Activated B cell treated with CpG ODN at 0.5 μM for 24 hours (primary cell): ENCODE results near the gene CDH11. TPM values are rescaled to one million over a fixed set of nuclear protein-coding genes. Genes with fewer than 3 reads are reported as not detected.

Experiments
- ATAC-seq: fragments of 200-7000 bp; cut with Tn5 transposase; one replicate; pipeline ENCODE4 v1.10.0; 2021; ENCODE audit warnings: low read depth, mild to moderate bottlenecking, moderate library complexity
- CTCF ChIA-PET: fragments of 350-600 bp; sonication (Branson Sonifier 250); formaldehyde crosslinking; loops from one replicate; lab custom pipeline; 2021; ENCODE audit warnings: antibody characterized with exemption; lab: Charles Lee
- POLR2A ChIA-PET: fragments of 350-600 bp; sonication (Branson Sonifier 250); formaldehyde crosslinking; loops from one replicate; lab custom pipeline; 2021; ENCODE audit warnings: antibody characterized with exemption; lab: Charles Lee
- DNase-seq: peaks from one replicate; pipeline ENCODE4 v3.0.0; 2022
- H3K27ac Mint-ChIP-seq: one replicate; pipeline ENCODE4 v1.8.0; 2020; ENCODE audit warnings: mixed read lengths
- H3K27me3 Mint-ChIP-seq: one replicate; pipeline ENCODE4 v1.8.0; 2021; ENCODE audit warnings: mixed read lengths
- H3K36me3 Mint-ChIP-seq: one replicate; pipeline ENCODE4 v1.8.0; 2021; ENCODE audit warnings: low read depth, mixed read lengths
- H3K4me1 Mint-ChIP-seq: one replicate; pipeline ENCODE4 v1.8.0; 2021; ENCODE audit warnings: mixed read lengths
- H3K4me3 Mint-ChIP-seq: one replicate; pipeline ENCODE4 v1.8.0; 2020; ENCODE audit warnings: mild to moderate bottlenecking, mixed read lengths
- H3K9me3 Mint-ChIP-seq: one replicate; pipeline ENCODE4 v1.8.0; 2020; ENCODE audit warnings: mixed read lengths
- intact Hi-C: fragments of 100-400 bp; cut with micrococcal nuclease; formaldehyde crosslinking; loops from one replicate; pipeline ENCODE4 v1.15.1; 2024
- total RNA-seq: library from RNA; stranded (reverse); gene quantifications from 2 replicates; pipeline ENCODE4 v1.2.3, GENCODE V29; 2022
- TF ChIP-seq, protein P1 (sequence below): fragments of 200-600 bp; IDR thresholded peaks from one replicate; pipeline ENCODE4 v1.8.0; 2022; ENCODE audit warnings: antibody characterized with exemption, mild to moderate bottlenecking

Gene CDH11
- total RNA-seq, 1 donor from 2014 or later: not detected

DNA sequence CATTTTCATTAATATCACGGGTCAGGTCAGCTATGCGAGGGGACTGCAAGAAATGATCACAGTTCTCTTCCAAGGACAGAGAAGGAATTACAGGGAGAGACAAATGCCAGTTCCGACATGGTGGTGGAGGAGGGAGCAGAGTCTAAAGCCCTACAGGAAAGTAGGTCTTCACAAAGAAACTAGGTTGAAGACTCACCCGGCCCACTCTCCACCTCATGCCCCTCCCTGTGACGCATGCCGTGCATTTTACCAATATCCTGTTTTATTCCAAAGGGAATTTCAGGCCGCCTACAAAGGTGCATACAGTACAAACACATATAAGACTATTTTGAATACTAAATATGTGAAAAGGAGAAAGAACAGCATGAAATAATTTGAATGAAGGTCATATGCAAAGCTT is 56.8 kb downstream of the CDH11 start:
- intact Hi-C loops: no loop called here

DNA sequence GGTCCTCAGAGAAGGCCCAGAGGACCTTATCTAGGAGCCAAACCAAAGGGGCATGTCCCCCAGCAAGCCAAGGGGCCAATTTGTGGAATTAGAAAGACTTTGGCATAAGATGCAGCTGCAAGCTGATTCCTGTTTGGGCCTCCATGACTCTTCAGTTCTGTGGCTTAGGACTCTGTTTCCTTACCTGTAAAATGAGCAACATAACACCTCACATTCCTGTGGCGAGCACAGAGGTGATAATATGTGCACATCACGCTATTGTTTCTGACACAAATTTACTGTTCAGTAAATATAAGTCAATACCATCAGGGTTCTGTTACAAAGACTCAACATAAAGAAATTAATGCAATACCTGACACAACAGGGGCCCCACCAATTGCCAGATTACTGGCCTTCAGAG is 57.7 kb downstream of the CDH11 start:
- Mint-ChIP-seq H3K27ac (no peak overlapping the region), H3K36me3 (no peaks in the 10 kb centered on the region)
- CTCF ChIA-PET: no interaction called here

More for the DNA sequence above, 56.8 kb downstream of the CDH11 start:
- Mint-ChIP-seq H3K4me1 (no peaks in the 10 kb centered on the region), H3K36me3 (no peaks in the 10 kb centered on the region), H3K27me3 (no peaks in the 10 kb centered on the region), H3K27ac (no peak overlapping the region), H3K9me3 (no peaks in the 10 kb centered on the region), H3K4me3 (no peak overlapping the region)
- no peak for ATAC-seq
- TF ChIP-seq, protein P1, sequence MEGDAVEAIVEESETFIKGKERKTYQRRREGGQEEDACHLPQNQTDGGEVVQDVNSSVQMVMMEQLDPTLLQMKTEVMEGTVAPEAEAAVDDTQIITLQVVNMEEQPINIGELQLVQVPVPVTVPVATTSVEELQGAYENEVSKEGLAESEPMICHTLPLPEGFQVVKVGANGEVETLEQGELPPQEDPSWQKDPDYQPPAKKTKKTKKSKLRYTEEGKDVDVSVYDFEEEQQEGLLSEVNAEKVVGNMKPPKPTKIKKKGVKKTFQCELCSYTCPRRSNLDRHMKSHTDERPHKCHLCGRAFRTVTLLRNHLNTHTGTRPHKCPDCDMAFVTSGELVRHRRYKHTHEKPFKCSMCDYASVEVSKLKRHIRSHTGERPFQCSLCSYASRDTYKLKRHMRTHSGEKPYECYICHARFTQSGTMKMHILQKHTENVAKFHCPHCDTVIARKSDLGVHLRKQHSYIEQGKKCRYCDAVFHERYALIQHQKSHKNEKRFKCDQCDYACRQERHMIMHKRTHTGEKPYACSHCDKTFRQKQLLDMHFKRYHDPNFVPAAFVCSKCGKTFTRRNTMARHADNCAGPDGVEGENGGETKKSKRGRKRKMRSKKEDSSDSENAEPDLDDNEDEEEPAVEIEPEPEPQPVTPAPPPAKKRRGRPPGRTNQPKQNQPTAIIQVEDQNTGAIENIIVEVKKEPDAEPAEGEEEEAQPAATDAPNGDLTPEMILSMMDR: no peak
- POLR2A ChIA-PET: no interaction called here
- CTCF ChIA-PET: no interaction called here
- no peak for DNase-seq

DNA sequence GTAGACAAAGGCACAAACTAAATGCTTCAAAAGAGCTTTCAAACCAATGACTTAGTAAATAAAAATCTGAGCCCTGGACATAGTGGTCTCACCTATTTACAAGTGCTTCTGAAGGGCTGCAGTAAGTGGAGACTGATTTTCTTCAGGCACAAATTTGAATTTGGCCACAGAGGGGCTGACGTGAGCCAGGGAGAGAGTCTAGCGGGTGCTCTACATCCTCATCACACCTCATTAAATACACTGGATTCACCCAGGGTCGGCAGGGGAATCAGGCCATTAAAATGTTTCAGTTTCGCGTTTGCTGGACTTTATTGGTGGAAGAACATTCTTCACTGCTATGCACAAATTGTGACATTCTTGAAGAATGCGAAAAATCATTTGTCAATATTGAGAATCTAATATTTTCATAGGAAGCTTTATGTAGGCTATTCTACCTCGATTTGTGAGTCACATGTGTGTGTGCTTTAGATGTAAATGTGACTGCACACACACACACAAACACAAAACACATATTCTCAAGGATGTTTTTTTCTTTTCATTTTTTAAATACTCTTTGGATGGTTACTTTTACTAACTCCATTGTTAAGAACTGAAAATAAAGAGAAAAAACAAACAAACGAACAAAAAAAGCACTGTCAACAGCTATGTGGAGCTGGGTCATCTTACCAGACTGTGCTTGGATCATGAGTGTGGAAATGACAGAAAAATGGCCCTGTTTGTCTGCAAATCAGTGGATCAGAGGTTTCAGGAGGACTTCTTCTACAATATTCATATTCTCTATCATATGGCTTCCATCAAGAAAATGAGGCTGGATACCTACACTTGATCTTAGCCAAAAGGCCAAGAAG is 58.9 kb downstream of the CDH11 start:
- no peaks in the 10 kb centered on the region for H3K9me3 Mint-ChIP-seq
- CTCF ChIA-PET: no interaction called here
- H3K27me3 Mint-ChIP-seq: no peaks in the 10 kb centered on the region
- POLR2A ChIA-PET: no interaction called here
- TF ChIP-seq, protein P1: no peak
- H3K4me1 Mint-ChIP-seq: no peaks in the 10 kb centered on the region
- H3K36me3 Mint-ChIP-seq: no peaks in the 10 kb centered on the region
- ATAC-seq (no peak), DNase-seq (no peak)
- no peak overlapping the region for H3K27ac Mint-ChIP-seq
- intact Hi-C loops: no loop called here
- H3K4me3 Mint-ChIP-seq: no peak overlapping the region

More for the DNA sequence above, 57.7 kb downstream of the CDH11 start:
- DNase-seq (no peak), ATAC-seq (no peak)
- Mint-ChIP-seq H3K27me3 (no peaks in the 10 kb centered on the region), H3K4me1 (no peaks in the 10 kb centered on the region), H3K9me3 (no peaks in the 10 kb centered on the region), H3K4me3 (no peak overlapping the region)
- POLR2A ChIA-PET: no interaction called here
- TF ChIP-seq, protein P1: no peak
- intact Hi-C loops: no loop called here

DNA sequence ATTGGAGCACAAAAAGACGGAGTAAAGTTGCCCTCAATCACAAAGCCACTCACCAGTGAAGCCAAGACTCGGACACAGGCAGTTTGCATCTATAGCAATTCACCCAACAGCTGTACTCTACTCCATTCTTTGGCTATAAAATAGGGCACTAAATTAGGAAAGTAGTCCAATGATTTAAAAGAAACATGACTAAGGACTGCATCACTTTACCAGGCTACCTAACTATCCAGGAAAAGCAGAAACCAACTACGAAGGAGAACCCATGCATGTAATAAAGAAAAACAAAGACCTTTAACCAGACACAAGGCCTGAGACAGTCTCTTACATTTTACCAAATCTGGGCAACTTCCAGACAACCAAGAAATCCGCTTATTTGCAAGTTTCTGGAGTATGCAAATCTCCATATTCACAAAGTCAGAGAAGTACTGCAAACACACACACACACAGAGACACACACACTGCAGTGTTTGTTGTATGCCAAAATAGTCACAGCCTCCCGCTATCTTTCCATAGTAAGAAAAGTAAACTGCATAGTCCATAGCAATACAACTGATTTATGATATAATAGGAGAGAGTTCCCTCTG is 59.8 kb downstream of the CDH11 start:
- ATAC-seq (no peak), DNase-seq (no peak)
- TF ChIP-seq, protein P1: no peak
- peaks cover 4% of the 10 kb centered on the region for H3K9me3 Mint-ChIP-seq
- intact Hi-C loops: no loop called here
- ChIA-PET CTCF (no interaction called here), POLR2A (no interaction called here)
- H3K4me3 Mint-ChIP-seq: no peak overlapping the region
- H3K27me3 Mint-ChIP-seq: no peaks in the 10 kb centered on the region
- no peak overlapping the region for H3K27ac Mint-ChIP-seq
- H3K36me3 Mint-ChIP-seq: no peaks in the 10 kb centered on the region
- no peaks in the 10 kb centered on the region for H3K4me1 Mint-ChIP-seq

DNA sequence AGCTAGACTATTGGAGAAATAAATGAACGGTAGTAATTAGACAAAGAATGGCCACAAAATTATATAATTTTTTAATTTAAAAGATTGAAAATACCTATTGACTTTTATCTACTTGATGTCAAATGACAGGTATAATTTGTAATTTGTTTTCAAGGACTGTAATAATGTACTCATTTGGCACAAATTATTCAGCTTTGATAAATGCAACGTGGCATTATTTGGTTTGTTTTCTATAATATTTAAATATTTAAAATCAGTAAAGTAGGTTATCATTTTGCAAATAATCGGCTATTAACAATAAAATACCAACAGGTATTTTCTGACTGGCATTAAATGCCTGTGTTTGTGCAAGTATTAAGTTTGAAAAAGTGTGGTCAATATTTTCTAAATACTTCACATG is 60.6 kb downstream of the CDH11 start:
- no peak overlapping the region for H3K4me3 Mint-ChIP-seq
- intact Hi-C loops: no loop called here
- TF ChIP-seq, protein P1: no peak
- H3K36me3 Mint-ChIP-seq: no peaks in the 10 kb centered on the region
- peaks cover 4% of the 10 kb centered on the region for H3K9me3 Mint-ChIP-seq
- DNase-seq: no peak
- ChIA-PET POLR2A (no interaction called here), CTCF (no interaction called here)
- no peak overlapping the region for H3K27ac Mint-ChIP-seq
- ATAC-seq: no peak
- H3K4me1 Mint-ChIP-seq: no peaks in the 10 kb centered on the region
- H3K27me3 Mint-ChIP-seq: no peaks in the 10 kb centered on the region
